Measurements from ENCODE around the gene PCOLCE2.

DNA sequence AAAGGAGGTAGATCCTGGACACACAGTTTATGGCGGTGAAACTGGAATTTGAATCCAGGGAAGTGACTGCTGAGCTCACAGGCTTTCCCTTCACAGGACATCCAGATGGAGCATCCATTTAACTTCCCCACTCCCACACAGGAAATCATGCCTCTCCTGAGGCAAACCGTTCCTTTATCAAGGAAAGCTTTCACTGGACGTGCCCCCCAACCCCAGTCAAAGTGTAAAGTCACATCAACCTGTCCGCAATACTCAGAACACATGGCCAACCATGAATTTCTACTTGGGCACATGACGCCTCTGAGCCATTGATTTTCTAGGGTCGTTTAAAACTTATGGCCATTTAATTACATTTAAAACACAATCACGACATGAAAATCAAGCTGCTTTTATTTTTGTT, 2.9 kb downstream of the PCOLCE2 start:
- TF ChIP-seq CTCF (IDR thresholded peaks at IDR 0.05): no peak
- TF ChIP-seq POLR2A (IDR thresholded peaks at IDR 0.05): no peak

Data from thyroid gland (tissue), 4 donors.